HG02588 (cell line): ENCODE measurements around the gene WNT9B.

Experiments used
- ATAC-seq: cut with Tn5 transposase; IDR thresholded peaks from one replicate; pipeline ENCODE4 v1.9.1; 2021; ENCODE audit warnings: mild to moderate bottlenecking, moderate library complexity; ENCODE audit not compliant: unreplicated experiment

The WNT9B gene

GRCh38 chr17:46879101-46879500 is 27.7 kb downstream of the WNT9B start:
- no peak for ATAC-seq

GRCh38 chr17:46881015-46881414 is 29.6 kb downstream of the WNT9B start:
- ATAC-seq: no peak

- ATAC-seq: no peak
Measured at GRCh38 chr17:46882666-46883065, 31.3 kb downstream of the WNT9B start.

GRCh38 chr17:46883871-46884520 is 32.6 kb downstream of the WNT9B start:
- ATAC-seq: no peak

- no peak for ATAC-seq
Measured at GRCh38 chr17:46884552-46884951, 33.2 kb downstream of the WNT9B start.

- ATAC-seq: no peak
Measured at GRCh38 chr17:46885415-46886309, 34.3 kb downstream of the WNT9B start.

- ATAC-seq: no peak
Measured at GRCh38 chr17:46886310-46886663, 34.9 kb downstream of the WNT9B start.

- no peak for ATAC-seq
Measured at GRCh38 chr17:46887717-46888116, 36.3 kb downstream of the WNT9B start.

GRCh38 chr17:46888727-46889126 is 37.3 kb downstream of the WNT9B start:
- ATAC-seq: no peak

GRCh38 chr17:46889519-46889918 is 38.1 kb downstream of the WNT9B start:
- ATAC-seq: no peak

- no peak for ATAC-seq
Measured at GRCh38 chr17:46889992-46890564, 38.7 kb downstream of the WNT9B start.

- ATAC-seq: no peak
Measured at GRCh38 chr17:46890638-46891037, 39.3 kb downstream of the WNT9B start.

- ATAC-seq: no peak
Measured at GRCh38 chr17:46892192-46892703, 40.9 kb downstream of the WNT9B start.

GRCh38 chr17:46894024-46894423 is 42.6 kb downstream of the WNT9B start:
- ATAC-seq: no peak

GRCh38 chr17:46894476-46895151 is 43.2 kb downstream of the WNT9B start:
- ATAC-seq: no peak

- ATAC-seq: no peak
Measured at GRCh38 chr17:46895171-46895570, 43.8 kb downstream of the WNT9B start.

- ATAC-seq: no peak
Measured at GRCh38 chr17:46896991-46897390, 45.6 kb downstream of the WNT9B start.

- no peak for ATAC-seq
Measured at GRCh38 chr17:46898364-46898763, 47.0 kb downstream of the WNT9B start.

GRCh38 chr17:46898860-46899259 is 47.5 kb downstream of the WNT9B start:
- no peak for ATAC-seq

- ATAC-seq: no peak
Measured at GRCh38 chr17:46901291-46901690, 49.9 kb downstream of the WNT9B start.
